Karpas-422 (cell line): ENCODE measurements around the gene PPIG. TPM values are rescaled to one million over a fixed set of nuclear protein-coding genes. Genes with fewer than 3 reads are reported as not detected.
A peak's percentile ranks its signal among the peaks of the same experiment; 100 is the strongest.
"Not testable (repeated sequence)": the region's sequence is repeated elsewhere in the genome, so short reads cannot be mapped to it uniquely, and the experiment has no call there.

Experiments used
- DNase-seq: peaks from one replicate; pipeline ENCODE4 v3.0.0-alpha.2; 2015
- H2AFZ ChIP-seq: fragments of 200-600 bp; sonication (generic); 2 replicates; pipeline ENCODE4 v1.6.1; 2014; ENCODE audit warnings: antibody characterized with exemption, low read length, mixed read lengths
- H3K27ac ChIP-seq: fragments of 200-600 bp; sonication (generic); 2 replicates; pipeline ENCODE4 v1.5.1; 2014; ENCODE audit warnings: mild to moderate bottlenecking, low read length, moderate library complexity
- H3K27me3 ChIP-seq: fragments of 200-600 bp; sonication (generic); 2 replicates; pipeline ENCODE4 v1.6.1; 2014; ENCODE audit warnings: low read length, mixed read lengths
- H3K36me3 ChIP-seq: fragments of 200-600 bp; sonication (generic); 2 replicates; pipeline ENCODE4 v1.6.1; 2014; ENCODE audit warnings: low read length, mixed read lengths; ENCODE audit not compliant: insufficient read depth
- H3K4me1 ChIP-seq: fragments of 200-600 bp; sonication (generic); 2 replicates; pipeline ENCODE4 v1.6.1; 2014; ENCODE audit warnings: mild to moderate bottlenecking, low read length, mixed read lengths
- H3K4me2 ChIP-seq: fragments of 200-600 bp; sonication (generic); 2 replicates; pipeline ENCODE4 v1.6.1; 2014; ENCODE audit warnings: low read length, low read depth, mild to moderate bottlenecking; ENCODE audit not compliant: poor library complexity, severe bottlenecking
- H3K4me3 ChIP-seq: fragments of 200-600 bp; sonication (generic); 2 replicates; pipeline ENCODE4 v1.5.1; 2014; ENCODE audit warnings: mild to moderate bottlenecking, antibody characterized with exemption, low read length, mixed read lengths
- H3K79me2 ChIP-seq: fragments of 200-600 bp; sonication (generic); 2 replicates; pipeline ENCODE4 v1.6.1; 2014; ENCODE audit warnings: mild to moderate bottlenecking, low read length, mixed read lengths
- H3K9ac ChIP-seq: fragments of 200-600 bp; sonication (generic); 2 replicates; pipeline ENCODE4 v1.6.0; 2014; ENCODE audit warnings: low read length
- H3K9me2 ChIP-seq: fragments of 200-600 bp; sonication (generic), shearing (Covaris generic); replicated peaks from 2 replicates; pipeline ENCODE4 v1.6.0; 2014; ENCODE audit warnings: mild to moderate bottlenecking, low read length, moderate library complexity; ENCODE audit not compliant: insufficient read depth
- H3K9me3 ChIP-seq: fragments of 300-700, 200-600 bp; sonication (generic); 2 replicates; pipeline ENCODE4 v1.6.1; 2014; ENCODE audit warnings: low read length, mixed read lengths
- H4K20me1 ChIP-seq: fragments of 200-600 bp; sonication (generic); 2 replicates; pipeline ENCODE4 v1.6.1; 2014; ENCODE audit warnings: mild to moderate bottlenecking, antibody characterized with exemption, low read length, low read depth; ENCODE audit not compliant: insufficient read depth
- total RNA-seq: library from RNA; depleted of rRNA; stranded (reverse); fragments of >200 nt; shearing (Covaris generic); gene quantifications from 2 replicates; pipeline ENCODE4 v1.2.3, GENCODE V29; 2014; ENCODE audit warnings: low replicate concordance; rRNA removed

PPIG gene
- 25.0 and 37.5 TPM in 2 replicates for total RNA-seq

DNA sequence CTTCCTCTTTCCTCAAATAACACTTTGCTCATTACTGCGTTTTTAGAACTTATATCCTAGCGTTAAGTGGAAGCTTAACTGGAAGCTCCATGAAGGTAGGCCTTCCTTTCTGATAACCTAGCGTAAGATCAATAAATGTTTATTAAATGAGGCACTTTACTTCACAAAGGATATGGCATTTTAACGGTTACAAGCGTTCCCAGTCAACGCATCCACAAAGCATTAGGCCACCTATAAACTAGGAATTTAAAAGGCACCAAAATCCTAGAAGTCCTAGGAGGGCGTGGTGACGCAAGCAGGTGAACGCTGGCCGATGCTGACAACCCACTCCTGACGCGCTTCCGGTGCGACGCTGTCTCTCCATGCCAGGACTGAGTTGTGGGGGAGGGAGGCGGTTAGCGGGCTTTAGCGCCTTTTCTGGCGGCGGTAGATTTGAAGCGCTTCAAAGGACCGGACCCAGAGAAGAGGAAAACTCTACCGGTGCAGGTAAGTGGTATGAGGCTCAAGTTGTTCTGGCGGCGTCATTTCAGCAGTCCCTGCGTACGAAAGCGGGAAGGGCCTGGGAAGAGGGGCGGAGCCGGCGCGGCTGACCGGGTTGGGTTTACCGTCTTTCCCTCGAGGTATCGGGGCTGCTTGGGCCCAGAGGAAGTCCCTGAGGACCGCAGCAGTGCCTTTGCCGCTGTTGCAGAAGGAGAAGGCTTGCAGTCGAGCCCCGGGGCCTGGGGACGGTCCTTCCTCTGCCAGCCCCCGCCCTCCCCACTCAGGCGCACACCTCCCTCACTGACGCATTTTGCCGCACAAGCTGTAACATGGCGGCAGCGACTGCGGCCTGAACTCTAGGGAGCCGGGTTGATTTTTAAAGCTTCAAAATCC, at the start of gene PPIG:
Gene PPIG (plus strand): TSS at position 347 of the 873 bp plus-strand sequence. CDS start 19,691 bp downstream, outside the sequence.
- Histone ChIP-seq H3K9me2 (no peaks in the 10 kb centered on the region), H3K79me2 (peaks cover 45% of the 10 kb centered on the region), H3K9ac (peak within 1 kb of the TSS; percentile 77), H3K4me1 (peaks cover 14% of the 10 kb centered on the region), H2AFZ (peak within 1 kb of the TSS; percentile 45), H3K4me2 (peak within 1 kb of the TSS; percentile 78), H3K4me3 (peak within 1 kb of the TSS; percentile 81), H3K27me3 (no peaks in the 10 kb centered on the region), H3K27ac (peak within 1 kb of the TSS; percentile 85), H4K20me1 (0 out of 2 replicates have a peak, but pooled peaks cover 8% of the 10 kb centered on the region), H3K36me3 (no peaks in the 10 kb centered on the region), H3K9me3 (no peaks in the 10 kb centered on the region)
- peak; percentile 98 for DNase-seq

DNA sequence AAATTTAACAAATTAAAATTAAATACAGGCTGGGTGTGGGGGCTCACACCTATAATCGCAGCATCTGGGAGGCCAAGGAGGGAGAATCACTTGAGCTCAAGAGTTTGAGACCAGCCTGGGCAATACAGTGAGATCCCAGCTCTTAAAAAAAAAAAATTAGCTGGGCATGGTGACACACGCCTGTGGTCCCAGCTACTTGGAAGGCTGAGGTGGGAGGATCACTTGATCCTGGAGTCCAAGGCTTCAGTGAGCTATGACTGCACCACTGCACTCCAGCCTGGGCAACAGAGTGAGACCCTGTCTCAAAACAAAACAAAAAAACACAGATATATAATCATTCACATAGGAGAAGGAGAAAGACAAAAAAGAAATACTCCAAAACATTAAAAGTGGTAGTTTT, 44.7 kb upstream of the PPIG start:
- not testable (repeated sequence) for H3K9ac ChIP-seq, H3K4me1 ChIP-seq, H2AFZ ChIP-seq, H4K20me1 ChIP-seq, H3K27ac ChIP-seq, DNase-seq, H3K4me2 ChIP-seq, H3K9me3 ChIP-seq, H3K79me2 ChIP-seq, H3K9me2 ChIP-seq, H3K4me3 ChIP-seq, H3K27me3 ChIP-seq
- peaks cover 10% of the 10 kb centered on the region; the same call in 1 of the 2 replicates for H3K36me3 ChIP-seq

DNA sequence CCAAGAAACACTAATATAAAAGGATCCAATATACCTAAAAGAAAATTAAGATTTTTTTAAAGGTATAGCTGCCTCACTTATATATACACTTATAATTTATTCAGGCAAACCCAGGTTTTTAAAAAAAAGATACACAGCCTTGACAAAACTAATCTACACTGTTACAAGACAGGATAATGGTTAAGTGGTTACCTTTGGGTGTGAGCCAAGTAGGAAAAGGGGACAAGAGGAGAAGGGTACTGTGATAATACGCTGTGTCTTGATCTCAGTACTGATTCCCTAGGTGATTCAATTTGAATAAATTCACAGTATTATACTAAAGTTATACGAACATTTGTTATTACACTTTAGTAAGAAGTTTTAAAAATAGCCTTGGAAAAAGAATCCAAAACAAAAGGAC, 44.0 kb upstream of the PPIG start:
- H3K4me1 ChIP-seq = no peaks in the 10 kb centered on the region
- no peak overlapping the region for H3K27ac ChIP-seq
- no peak for DNase-seq
- no peaks in the 10 kb centered on the region for H3K9me2 ChIP-seq
- H3K36me3 ChIP-seq = peaks cover 10% of the 10 kb centered on the region; the same call in 1 of the 2 replicates
- no peak overlapping the region for H3K9ac ChIP-seq
- H3K9me3 ChIP-seq = no peaks in the 10 kb centered on the region
- H3K4me3 ChIP-seq = no peak overlapping the region
- H3K27me3 ChIP-seq = no peaks in the 10 kb centered on the region
- no peaks in the 10 kb centered on the region for H4K20me1 ChIP-seq
- no peak overlapping the region for H2AFZ ChIP-seq
- H3K4me2 ChIP-seq = no peak overlapping the region
- H3K79me2 ChIP-seq = no peaks in the 10 kb centered on the region

DNA sequence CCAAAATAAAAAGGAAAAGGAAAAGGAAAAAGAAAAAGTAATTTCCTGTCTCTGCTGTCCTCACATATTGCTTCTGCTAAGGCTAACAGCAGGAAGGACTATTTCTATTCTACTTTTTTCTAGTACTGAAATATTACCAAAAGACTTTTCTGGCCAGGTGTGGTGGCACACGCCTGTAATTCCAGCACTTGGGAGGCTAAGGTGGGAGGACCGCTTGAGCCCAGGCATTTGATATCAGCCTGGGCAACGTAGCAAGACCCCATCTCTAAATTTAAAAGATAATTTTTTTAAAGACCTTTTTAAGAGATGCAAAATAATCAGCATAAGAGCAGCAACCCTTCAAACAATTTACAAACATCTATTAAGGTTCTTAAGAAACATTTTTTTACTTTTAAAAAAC, 41.7 kb upstream of the PPIG start:
- no peaks in the 10 kb centered on the region for H3K9me2 ChIP-seq
- H3K4me1 ChIP-seq = no peaks in the 10 kb centered on the region
- peaks cover 4% of the 10 kb centered on the region; the same call in 1 of the 2 replicates for H3K36me3 ChIP-seq
- H3K27me3 ChIP-seq = no peaks in the 10 kb centered on the region
- H3K9ac ChIP-seq = no peak overlapping the region
- DNase-seq = no peak
- H3K4me2 ChIP-seq = no peak overlapping the region
- H3K9me3 ChIP-seq = no peaks in the 10 kb centered on the region
- H3K79me2 ChIP-seq = 0 out of 2 replicates have a peak, but pooled peaks cover 3% of the 10 kb centered on the region
- H3K27ac ChIP-seq = no peak overlapping the region
- no peak overlapping the region for H2AFZ ChIP-seq
- H4K20me1 ChIP-seq = no peaks in the 10 kb centered on the region
- H3K4me3 ChIP-seq = no peak overlapping the region

DNA sequence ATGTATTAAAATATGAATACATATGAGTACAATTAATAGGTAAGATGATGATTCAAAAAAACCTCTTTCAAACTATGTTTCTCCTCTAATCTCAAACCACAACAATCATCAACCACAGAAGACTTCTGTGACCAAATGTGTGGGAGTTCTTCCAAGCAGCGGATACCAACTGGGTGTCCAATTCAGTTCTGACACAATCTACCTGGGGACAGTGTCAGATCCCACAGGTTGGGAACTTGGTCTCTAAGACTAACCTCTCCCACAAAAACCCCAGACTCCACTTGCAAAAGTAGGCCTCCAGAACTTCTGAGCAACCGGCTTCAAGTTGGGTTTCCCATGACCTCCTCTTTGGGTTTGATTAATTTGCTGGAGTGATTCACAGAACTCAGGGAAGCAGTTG, 37.4 kb upstream of the PPIG start:
- no peak overlapping the region for H3K27ac ChIP-seq
- H3K27me3 ChIP-seq = no peaks in the 10 kb centered on the region
- H3K4me1 ChIP-seq = no peaks in the 10 kb centered on the region
- no peak overlapping the region for H3K9ac ChIP-seq
- no peak overlapping the region for H3K4me2 ChIP-seq
- H3K36me3 ChIP-seq = peaks cover 13% of the 10 kb centered on the region
- no peak overlapping the region for H3K4me3 ChIP-seq
- no peaks in the 10 kb centered on the region for H3K9me2 ChIP-seq
- no peak overlapping the region for H2AFZ ChIP-seq
- no peak for DNase-seq
- H4K20me1 ChIP-seq = no peaks in the 10 kb centered on the region
- H3K9me3 ChIP-seq = no peaks in the 10 kb centered on the region
- 0 out of 2 replicates have a peak, but pooled peaks cover 3% of the 10 kb centered on the region for H3K79me2 ChIP-seq

DNA sequence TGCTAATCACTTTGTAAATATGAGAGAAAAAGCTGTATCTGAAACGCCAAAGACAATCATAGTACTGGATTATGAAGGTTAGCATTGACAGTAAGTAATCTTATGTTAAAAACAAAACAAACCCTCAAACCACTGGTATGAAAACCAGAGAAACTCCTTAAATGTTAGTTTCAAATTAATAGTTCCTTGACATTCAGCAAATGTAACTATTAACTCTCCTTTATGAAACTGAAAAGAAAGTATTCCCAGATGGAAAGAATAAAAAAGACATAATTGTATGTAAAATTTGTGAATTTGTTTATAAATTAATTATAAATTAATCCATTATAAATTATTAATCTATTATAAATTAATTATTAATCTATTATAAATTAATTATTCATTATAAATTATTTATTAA, 22.8 kb upstream of the PPIG start:
- no peak overlapping the region for H3K4me3 ChIP-seq
- no peak overlapping the region for H3K27ac ChIP-seq
- no peak for DNase-seq
- H4K20me1 ChIP-seq = no peaks in the 10 kb centered on the region
- peaks cover 4% of the 10 kb centered on the region; the same call in 1 of the 2 replicates for H3K9me3 ChIP-seq
- no peaks in the 10 kb centered on the region for H3K9me2 ChIP-seq
- peaks cover 8% of the 10 kb centered on the region for H3K79me2 ChIP-seq
- no peak overlapping the region for H2AFZ ChIP-seq
- no peaks in the 10 kb centered on the region for H3K4me1 ChIP-seq
- no peaks in the 10 kb centered on the region for H3K27me3 ChIP-seq
- H3K4me2 ChIP-seq = no peak overlapping the region
- no peak overlapping the region for H3K9ac ChIP-seq
- H3K36me3 ChIP-seq = peaks cover 30% of the 10 kb centered on the region

DNA sequence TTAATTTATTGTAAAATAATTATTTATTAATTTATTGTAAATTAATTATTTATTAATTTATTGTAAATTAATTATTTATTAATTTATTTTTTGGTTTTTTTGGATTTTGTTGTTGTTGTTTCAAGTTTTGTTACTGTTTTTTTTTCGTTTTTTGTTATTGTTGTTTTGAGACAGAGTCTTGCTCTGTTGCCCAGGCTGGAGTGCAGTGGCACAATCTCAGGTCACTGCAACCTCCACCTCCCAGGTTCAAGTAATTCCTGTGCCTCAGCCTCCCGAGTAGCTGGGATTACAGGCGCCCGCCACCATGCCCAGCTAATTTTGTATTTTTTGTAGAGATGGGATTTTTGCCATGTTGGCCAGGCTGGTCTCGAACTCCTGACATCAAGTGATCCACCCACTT, 22.1 kb upstream of the PPIG start:
- not testable (repeated sequence) for H3K4me1 ChIP-seq, H3K4me2 ChIP-seq, H2AFZ ChIP-seq

DNA sequence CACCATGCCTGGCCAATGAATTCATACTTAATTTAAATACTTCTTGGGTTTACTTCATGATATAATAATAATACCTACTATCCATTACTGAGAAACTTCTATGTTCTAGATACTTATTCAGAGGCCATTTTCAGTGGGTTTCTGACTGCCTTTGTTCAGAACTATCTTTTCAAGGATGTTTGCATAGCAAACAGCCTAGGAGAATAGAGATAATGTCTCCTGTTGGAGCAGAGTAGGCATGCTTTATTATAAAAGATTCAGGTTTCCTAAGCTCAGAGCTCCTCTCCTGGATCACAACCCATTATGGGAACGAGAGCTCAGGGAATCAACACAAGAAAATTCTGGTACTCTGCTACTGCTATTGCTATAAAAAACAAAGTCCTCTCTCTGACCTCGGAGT, 21.6 kb upstream of the PPIG start:
- Histone ChIP-seq H3K4me1 (no peaks in the 10 kb centered on the region), H2AFZ (no peak overlapping the region), H3K4me3 (no peak overlapping the region), H3K9me2 (no peaks in the 10 kb centered on the region), H3K36me3 (peaks cover 33% of the 10 kb centered on the region), H3K27me3 (no peaks in the 10 kb centered on the region), H3K27ac (no peak overlapping the region), H3K79me2 (peaks cover 12% of the 10 kb centered on the region), H4K20me1 (no peaks in the 10 kb centered on the region), H3K9me3 (peaks cover 4% of the 10 kb centered on the region; the same call in 1 of the 2 replicates), H3K4me2 (no peak overlapping the region), H3K9ac (no peak overlapping the region)
- DNase-seq = no peak

More for the DNA sequence above, 22.1 kb upstream of the PPIG start:
- H4K20me1 ChIP-seq, H3K27ac ChIP-seq, H3K4me3 ChIP-seq, H3K9me2 ChIP-seq, DNase-seq, H3K9ac ChIP-seq, H3K27me3 ChIP-seq, H3K9me3 ChIP-seq: not testable (repeated sequence)
- Histone ChIP-seq H3K79me2 (peaks cover 11% of the 10 kb centered on the region), H3K36me3 (peaks cover 31% of the 10 kb centered on the region)
